Jurkat, Clone E6-1 (cell line): Measurements from ENCODE around the gene HEG1.
A peak's percentile ranks its signal among the peaks of the same experiment; 100 is the strongest.

Experiments
- DNase-seq: peaks from one replicate; pipeline ENCODE4 v3.0.0-alpha.2; 2011; ENCODE audit warnings: low read depth, low spot score
- H3K4me3 ChIP-seq: 2 replicates; pipeline ENCODE4 v1.5.1; 2011; ENCODE audit warnings: mild to moderate bottlenecking, low read length, control low read depth, moderate library complexity

The HEG1 gene

GRCh38 chr3:125051715-125052581 is 3.8 kb downstream of the HEG1 start:
- H3K4me3 ChIP-seq, result peak overlapping the region; percentile 32
- DNase-seq, result peak; percentile 78

- no peak for DNase-seq
- H3K4me3 ChIP-seq, result no peak overlapping the region
Measured at GRCh38 chr3:125051205-125051604, 4.6 kb downstream of the HEG1 start.

DNA sequence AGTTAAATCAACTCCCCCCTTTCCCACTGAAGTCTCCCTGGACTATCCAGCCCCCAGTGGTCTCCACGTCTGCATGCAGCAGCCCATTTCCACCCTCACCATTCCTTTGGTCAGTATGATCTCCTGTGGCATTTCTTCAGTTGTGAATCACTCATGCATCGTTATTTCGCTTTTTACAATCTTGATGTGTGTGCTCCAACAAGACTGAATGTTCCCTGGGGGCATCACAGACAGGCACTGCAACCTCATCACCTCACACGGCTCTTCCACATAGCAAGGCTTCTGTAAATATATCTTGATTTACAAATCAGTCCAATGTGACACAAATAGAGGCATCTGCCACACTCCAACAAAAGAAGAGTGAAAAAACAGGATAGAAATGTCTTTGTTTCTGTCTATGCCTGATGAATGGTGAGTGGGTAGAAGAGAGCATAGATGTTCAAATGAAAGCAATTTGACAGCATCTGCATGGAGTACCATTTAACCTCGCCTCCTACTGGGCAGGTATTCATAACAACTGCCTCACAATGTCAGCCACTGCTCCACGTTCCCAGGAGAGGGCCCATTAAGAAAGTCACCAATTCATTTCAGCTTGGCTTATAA is 5.2 kb downstream of the HEG1 start:
- H3K4me3 ChIP-seq, result no peak overlapping the region
- DNase-seq, result no peak

DNA sequence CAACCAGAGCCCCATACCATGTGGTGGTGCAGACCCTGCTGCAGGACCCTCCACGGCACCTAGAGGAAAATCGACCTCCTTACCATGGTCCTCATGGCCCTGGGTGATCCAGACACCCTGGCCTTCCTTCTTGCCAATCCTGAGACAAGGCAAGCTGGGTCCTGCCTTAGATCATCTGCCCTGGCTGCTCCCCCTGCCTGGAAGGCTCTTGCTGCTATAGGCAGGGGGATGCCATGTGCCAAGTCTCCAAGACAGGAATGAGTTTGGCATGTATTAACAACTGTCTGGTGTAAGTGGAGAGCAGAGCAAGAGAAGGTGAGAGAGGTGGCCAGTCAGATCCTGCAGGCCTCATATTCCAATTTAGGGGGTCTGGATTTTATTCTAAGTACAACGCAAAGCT is 7.5 kb downstream of the HEG1 start:
- no peak for DNase-seq
- no peak overlapping the region for H3K4me3 ChIP-seq

DNA sequence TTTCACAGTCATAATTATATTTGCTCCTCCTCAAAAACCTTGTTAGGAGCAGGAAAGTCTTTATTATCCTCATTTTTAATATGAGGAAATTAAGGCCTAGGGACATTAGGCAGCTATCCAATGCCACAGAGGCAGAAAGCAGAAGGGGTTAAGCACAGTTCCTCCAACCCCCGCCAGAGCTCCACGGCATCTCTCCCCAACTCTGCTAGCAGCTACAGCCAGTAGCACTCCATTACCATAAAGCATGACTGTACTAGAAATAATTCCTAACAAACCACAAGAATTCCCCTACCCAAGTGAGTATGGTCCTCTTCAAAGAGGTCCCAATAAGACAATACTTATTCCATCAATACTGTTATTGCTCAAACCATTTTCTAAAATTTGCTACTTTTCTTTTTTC is 9.8 kb downstream of the HEG1 start:
- no peak overlapping the region for H3K4me3 ChIP-seq
- no peak for DNase-seq

- DNase-seq, result no peak
- no peak overlapping the region for H3K4me3 ChIP-seq
Measured at GRCh38 chr3:125045194-125045593, 10.6 kb downstream of the HEG1 start.

GRCh38 chr3:125043599-125044151 is 12.1 kb downstream of the HEG1 start:
- no peak overlapping the region for H3K4me3 ChIP-seq
- DNase-seq, result no peak

DNA sequence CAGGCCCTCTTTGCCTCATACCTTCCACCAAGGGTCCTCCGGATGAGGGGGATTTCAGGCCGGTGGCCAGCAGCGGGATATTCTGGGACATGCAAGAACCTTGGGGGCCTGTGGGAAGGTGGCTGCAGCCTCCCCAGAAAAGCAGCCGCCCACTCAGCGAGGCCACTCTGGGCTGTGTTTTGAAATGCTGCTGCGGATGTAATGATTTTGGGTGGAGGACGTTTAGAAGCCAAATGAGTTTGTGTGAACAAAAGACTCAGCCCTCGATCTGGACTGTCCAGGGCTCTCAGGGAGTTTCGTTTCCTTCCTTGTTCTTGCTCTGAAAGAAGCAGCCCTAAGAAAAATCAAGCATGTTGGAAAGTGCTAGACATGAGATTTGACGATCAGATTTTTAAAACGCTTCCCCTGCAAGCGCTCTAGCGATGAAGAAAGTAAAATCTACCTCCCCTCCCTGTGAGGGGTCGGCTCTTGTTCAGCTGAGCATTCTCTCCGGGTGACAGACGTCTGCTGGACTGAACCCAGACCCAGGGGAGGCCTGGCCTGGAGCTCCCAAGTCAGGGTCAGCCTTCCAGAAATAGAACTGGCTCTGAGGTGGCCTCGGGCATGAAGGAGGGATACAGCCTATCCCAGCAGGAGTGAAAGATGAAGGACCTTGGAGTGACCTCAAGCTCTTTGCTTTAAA is 12.9 kb downstream of the HEG1 start:
- H3K4me3 ChIP-seq, result no peak overlapping the region
- DNase-seq, result no peak

DNA sequence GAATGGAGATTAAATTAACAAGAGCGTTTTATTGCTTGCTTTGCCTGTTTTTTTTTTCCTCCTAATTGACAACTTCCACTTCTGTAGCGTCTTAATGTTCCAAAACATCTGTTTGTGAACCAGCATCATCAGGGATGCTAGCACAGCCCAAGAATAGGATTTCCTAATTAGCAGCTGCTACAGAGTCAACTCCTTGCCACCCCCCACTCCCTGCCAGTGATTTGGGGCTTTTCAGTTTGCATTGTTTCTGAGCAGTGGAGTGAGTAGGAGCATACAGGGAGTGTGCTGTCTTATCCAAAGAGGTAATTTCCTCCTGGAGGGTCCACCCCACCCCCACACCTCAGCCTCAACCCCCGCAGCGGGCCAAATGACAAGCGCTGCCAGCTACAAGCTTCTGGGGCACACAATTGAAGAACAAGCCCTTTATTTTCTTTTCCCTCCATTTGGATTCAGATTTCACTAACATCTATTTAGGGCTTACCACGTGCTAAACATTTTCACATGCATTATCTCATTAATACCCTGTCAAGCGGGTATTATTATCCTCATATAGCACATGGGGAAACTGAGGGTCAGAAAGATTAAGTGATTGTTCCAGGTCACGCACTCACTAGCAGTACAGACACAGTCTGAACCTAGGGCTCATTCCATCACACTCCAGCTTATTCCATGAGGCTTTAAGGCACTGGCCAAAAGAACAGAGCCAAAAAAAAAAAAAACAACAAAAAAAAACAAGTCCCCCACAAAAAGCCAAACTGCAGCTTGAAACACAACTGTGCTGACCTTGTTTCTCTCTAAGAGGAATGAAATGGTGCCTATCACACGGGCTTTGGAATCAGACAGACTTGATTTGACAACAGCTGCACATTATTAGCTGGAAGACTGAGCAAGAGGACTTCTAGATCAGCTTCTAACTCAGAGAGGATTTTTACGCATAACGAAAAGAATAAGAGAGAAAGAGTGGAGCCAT is 16.4 kb downstream of the HEG1 start:
- no peak for DNase-seq
- H3K4me3 ChIP-seq, result no peak overlapping the region

- H3K4me3 ChIP-seq, result no peak overlapping the region
- no peak for DNase-seq
Measured at GRCh38 chr3:125037498-125038150, 18.2 kb downstream of the HEG1 start.

DNA sequence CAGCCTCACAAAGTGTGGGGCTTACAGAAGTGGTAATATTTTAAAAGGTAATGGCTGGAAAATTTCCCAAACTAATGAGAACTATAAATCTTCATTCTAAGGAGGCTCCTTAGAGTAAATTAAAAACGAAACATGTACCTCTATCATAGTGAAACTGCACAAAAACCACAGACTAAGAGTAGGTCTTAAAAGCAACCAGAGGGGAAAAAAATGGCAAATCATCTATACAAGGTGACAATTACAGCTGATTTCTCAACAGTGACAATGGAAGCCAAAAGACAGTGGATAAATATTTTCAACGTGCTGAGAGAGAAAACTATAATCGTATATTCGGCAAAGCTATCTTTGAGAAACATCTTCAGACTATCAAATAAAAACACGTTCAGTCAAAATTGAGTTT is 20.6 kb downstream of the HEG1 start:
- DNase-seq, result no peak
- no peak overlapping the region for H3K4me3 ChIP-seq

GRCh38 chr3:125033616-125034015 is 22.2 kb downstream of the HEG1 start:
- H3K4me3 ChIP-seq, result no peak overlapping the region
- DNase-seq, result no peak

GRCh38 chr3:125033135-125033534 is 22.7 kb downstream of the HEG1 start:
- H3K4me3 ChIP-seq, result no peak overlapping the region
- DNase-seq, result no peak

- H3K4me3 ChIP-seq, result no peak overlapping the region
- no peak for DNase-seq
Measured at GRCh38 chr3:125032683-125033082, 23.1 kb downstream of the HEG1 start.

- no peak for DNase-seq
- no peak overlapping the region for H3K4me3 ChIP-seq
Measured at GRCh38 chr3:125032100-125032643, 23.6 kb downstream of the HEG1 start.

DNA sequence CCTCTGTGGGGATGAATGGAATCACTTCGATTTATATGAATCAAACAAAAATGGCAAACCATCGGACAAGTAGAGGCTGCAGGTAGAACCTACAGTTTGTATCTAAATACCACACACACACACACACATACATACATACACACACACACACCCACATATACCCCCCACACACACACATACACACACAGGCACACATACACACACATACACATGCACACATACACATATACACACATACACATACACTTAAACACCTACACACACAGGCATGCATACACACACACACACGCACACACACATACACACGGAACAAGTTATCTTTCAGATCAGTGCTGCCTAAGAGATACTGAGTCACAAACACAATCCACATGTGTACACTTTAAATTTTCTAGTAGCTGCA is 24.3 kb downstream of the HEG1 start:
- H3K4me3 ChIP-seq, result no peak overlapping the region
- DNase-seq, result no peak

- no peak overlapping the region for H3K4me3 ChIP-seq
- DNase-seq, result peak; percentile 41
Measured at GRCh38 chr3:125028657-125029056, 27.1 kb downstream of the HEG1 start.

GRCh38 chr3:125025642-125026041 is 30.2 kb downstream of the HEG1 start:
- no peak for DNase-seq
- no peak overlapping the region for H3K4me3 ChIP-seq
